Nephron progenitor cell (in vitro differentiated cells): ENCODE results near the gene POU5F1.
"Not testable (repeated sequence)": the region's sequence is repeated elsewhere in the genome, so short reads cannot be mapped to it uniquely, and the experiment has no call there.

Experiments
- DNase-seq: peaks from one replicate; pipeline ENCODE4 v3.0.0; 2021
- H3K27ac Mint-ChIP-seq: 2 replicates; pipeline ENCODE4 v1.8.0; 2021; ENCODE audit warnings: mild to moderate bottlenecking, moderate library complexity, mixed read lengths
- H3K27me3 Mint-ChIP-seq: 2 replicates; pipeline ENCODE4 v1.8.0; 2021; ENCODE audit warnings: mild to moderate bottlenecking, low read depth, mixed read lengths; ENCODE audit not compliant: poor library complexity
- H3K36me3 Mint-ChIP-seq: 2 replicates; pipeline ENCODE4 v1.8.0; 2021; ENCODE audit warnings: low read depth, mixed read lengths
- H3K4me1 Mint-ChIP-seq: 2 replicates; pipeline ENCODE4 v1.8.0; 2021; ENCODE audit warnings: mixed read lengths
- H3K4me3 Mint-ChIP-seq: 2 replicates; pipeline ENCODE4 v1.8.0; 2021; ENCODE audit warnings: mild to moderate bottlenecking, moderate library complexity, mixed read lengths
- H3K9me3 Mint-ChIP-seq: 2 replicates; pipeline ENCODE4 v1.8.0; 2021; ENCODE audit warnings: mild to moderate bottlenecking, moderate library complexity, mixed read lengths
- TF ChIP-seq, protein P1 (sequence below): fragments of 200-600 bp; sonication (generic); IDR thresholded peaks from 2 replicates; pipeline ENCODE4 v1.5.0; 2021; ENCODE audit warnings: antibody characterized with exemption

Gene POU5F1

DNA sequence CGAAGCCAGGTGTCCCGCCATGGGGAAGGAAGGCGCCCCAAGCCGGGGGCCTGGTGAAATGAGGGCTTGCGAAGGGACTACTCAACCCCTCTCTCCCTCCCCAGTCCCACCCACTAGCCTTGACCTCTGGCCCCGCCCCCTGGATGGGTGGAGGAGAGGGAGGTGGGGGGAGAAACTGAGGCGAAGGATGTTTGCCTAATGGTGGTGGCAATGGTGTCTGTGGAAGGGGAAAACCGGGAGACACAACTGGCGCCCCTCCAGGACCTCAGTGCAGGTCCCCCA lies at the start of gene POU5F1:
POU5F1 (minus strand) TSS at position 83 of the 282 bp plus-strand sequence; CDS start at position 21, 62 bp downstream.
- TF ChIP-seq, protein P1, sequence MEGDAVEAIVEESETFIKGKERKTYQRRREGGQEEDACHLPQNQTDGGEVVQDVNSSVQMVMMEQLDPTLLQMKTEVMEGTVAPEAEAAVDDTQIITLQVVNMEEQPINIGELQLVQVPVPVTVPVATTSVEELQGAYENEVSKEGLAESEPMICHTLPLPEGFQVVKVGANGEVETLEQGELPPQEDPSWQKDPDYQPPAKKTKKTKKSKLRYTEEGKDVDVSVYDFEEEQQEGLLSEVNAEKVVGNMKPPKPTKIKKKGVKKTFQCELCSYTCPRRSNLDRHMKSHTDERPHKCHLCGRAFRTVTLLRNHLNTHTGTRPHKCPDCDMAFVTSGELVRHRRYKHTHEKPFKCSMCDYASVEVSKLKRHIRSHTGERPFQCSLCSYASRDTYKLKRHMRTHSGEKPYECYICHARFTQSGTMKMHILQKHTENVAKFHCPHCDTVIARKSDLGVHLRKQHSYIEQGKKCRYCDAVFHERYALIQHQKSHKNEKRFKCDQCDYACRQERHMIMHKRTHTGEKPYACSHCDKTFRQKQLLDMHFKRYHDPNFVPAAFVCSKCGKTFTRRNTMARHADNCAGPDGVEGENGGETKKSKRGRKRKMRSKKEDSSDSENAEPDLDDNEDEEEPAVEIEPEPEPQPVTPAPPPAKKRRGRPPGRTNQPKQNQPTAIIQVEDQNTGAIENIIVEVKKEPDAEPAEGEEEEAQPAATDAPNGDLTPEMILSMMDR = no peak
- H3K9me3 Mint-ChIP-seq = peaks cover 3% of the 10 kb centered on the region
- H3K36me3 Mint-ChIP-seq = no peaks in the 10 kb centered on the region
- no peak for DNase-seq
- H3K4me1 Mint-ChIP-seq = peaks cover 28% of the 10 kb centered on the region
- no peak within 1 kb of the TSS for H3K4me3 Mint-ChIP-seq
- H3K27ac Mint-ChIP-seq = no peak within 1 kb of the TSS
- peaks cover 87% of the 10 kb centered on the region for H3K27me3 Mint-ChIP-seq

DNA sequence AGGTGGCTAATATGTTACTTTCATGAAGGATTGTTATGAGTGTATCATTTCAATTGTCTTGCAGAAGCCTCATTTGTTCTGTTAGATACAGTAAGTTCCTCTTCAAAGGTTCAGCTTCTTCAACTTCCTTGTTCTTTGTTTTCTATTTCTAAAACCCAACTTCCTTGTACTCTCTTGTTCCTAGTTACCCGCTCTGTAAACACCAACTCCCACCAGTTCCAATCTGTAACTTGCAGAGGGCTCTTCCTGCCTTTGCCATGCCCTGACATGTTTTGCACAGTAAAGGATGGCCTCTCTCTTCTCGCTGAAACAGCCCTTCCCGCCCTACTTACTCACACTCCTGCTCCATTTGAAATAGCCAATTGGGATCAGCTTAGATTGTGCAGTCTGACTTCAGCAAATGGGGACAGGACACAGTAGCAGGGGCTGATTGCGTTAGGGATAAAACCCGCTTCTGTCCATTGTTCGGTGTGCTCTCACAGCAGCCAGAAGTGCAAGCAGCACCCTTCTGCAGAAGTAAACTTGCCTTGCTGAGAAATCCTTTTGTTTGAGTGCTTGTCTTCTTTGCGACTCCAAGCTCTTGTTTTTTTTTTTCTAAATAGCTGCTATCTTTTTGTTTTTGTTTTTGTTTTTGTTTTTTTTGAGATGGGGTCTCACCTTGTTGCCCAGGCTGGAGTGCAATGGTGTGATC lies 45.9 kb upstream of the POU5F1 start:
- no peak for DNase-seq
- H3K36me3 Mint-ChIP-seq = no peaks in the 10 kb centered on the region
- H3K9me3 Mint-ChIP-seq = peaks cover 19% of the 10 kb centered on the region
- H3K27ac Mint-ChIP-seq = no peak overlapping the region
- H3K4me3 Mint-ChIP-seq = no peak overlapping the region
- H3K27me3 Mint-ChIP-seq = peaks cover 3% of the 10 kb centered on the region
- TF ChIP-seq, protein P1 = no peak
- peaks cover 5% of the 10 kb centered on the region for H3K4me1 Mint-ChIP-seq

DNA sequence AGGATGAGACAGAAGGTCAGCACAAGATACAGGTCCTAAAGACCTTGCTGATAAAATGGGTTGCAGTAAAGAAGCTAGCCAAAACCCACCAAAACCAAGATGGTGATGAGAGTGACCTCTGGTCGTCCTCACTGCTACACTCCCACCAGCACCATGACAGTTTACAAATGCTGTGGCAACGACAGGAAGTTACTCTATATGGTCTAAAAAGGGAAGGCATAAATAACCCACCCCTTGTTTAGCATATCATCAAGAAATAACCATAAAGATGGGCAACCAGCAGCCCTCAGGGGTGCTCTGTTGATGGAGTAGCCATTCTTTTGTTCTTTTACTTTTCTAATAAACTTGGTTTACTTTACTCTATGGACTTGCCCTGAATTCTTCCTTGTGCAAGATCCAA lies 44.7 kb upstream of the POU5F1 start:
- H3K36me3 Mint-ChIP-seq, H3K27ac Mint-ChIP-seq, H3K4me3 Mint-ChIP-seq, DNase-seq, H3K27me3 Mint-ChIP-seq, H3K4me1 Mint-ChIP-seq: not testable (repeated sequence)
- peaks cover 19% of the 10 kb centered on the region for H3K9me3 Mint-ChIP-seq

DNA sequence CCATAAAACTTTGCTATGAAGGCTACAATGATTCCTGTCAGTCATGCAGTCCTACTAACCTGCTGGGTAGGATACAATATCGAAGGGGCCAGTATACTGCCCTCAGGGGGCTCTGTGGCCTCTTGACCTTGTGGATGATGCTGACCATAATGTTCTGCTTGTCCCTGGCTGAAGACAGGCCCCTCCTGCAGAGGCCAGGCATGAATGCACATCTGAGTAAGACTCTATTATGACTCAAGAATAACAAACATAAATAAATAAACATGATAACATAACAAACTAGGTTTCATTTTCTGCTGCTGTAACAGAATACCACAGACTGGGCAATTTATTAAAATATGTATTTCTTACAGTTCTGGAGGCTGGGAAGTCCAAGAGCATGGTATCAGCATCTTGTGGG lies 44.0 kb upstream of the POU5F1 start:
- TF ChIP-seq, protein P1 = no peak
- H3K27me3 Mint-ChIP-seq = peaks cover 6% of the 10 kb centered on the region
- no peak overlapping the region for H3K4me3 Mint-ChIP-seq
- H3K9me3 Mint-ChIP-seq = peaks cover 19% of the 10 kb centered on the region
- H3K36me3 Mint-ChIP-seq = no peaks in the 10 kb centered on the region
- no peak for DNase-seq
- peaks cover 5% of the 10 kb centered on the region for H3K4me1 Mint-ChIP-seq
- H3K27ac Mint-ChIP-seq = no peak overlapping the region

DNA sequence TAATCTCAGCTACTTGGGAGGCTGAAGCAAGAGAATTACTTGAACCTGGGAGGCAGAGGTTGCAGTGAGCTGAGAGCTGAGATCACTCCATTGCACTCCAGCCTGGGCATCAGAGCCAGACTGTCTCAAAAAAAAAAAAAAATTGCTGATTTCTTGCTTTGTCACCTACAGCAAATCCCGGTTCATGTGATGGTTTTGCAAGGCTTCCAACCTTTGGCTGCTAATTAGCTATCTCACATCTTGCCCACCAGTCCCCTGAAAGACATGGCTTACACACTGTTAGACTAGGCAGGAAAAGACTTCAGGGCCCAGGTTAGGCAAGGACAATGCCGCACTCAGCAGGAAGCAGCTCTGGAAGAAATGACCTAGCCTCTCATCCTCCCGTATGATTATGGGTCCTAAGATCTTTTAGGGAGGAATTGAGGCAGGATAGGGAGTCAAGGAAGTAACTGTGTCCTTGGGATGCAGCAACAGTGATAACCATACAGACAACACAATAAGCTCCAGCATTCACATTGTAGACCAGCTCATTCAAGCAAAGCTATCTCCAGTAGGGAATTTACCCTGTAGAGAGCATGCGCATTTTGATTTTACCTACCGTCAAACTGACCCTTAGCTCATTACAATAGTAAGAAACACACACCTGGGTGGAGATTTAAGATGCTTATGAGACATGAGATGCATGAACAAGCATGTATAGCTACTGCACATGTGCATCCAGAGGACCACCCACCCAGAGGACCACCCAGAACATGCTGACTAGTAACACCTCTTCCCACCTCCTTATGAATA lies 40.5 kb upstream of the POU5F1 start:
- peaks cover 7% of the 10 kb centered on the region for H3K27me3 Mint-ChIP-seq
- H3K9me3 Mint-ChIP-seq = peaks cover 8% of the 10 kb centered on the region
- no peaks in the 10 kb centered on the region for H3K36me3 Mint-ChIP-seq
- no peak overlapping the region for H3K4me3 Mint-ChIP-seq
- TF ChIP-seq, protein P1 = no peak
- DNase-seq = no peak
- no peak overlapping the region for H3K27ac Mint-ChIP-seq
- peaks cover 8% of the 10 kb centered on the region for H3K4me1 Mint-ChIP-seq

DNA sequence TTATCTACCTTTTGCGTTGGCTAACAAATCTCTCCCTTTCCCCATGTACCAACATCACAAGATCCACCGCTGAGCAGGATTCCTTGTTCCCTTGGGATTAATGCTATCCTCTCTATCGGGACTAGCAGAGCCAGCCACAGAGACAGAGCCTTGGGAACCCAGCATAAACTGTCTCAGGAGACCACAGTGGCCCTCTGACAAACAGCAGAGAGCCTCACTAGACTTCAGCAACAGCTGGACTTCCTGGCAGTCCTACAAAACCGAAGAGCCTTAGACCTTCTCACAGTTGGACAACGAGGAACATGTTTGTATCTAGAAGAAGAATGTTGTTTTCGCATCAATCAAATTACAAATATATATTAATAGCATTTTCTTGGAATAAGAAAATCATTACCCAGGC lies 39.6 kb upstream of the POU5F1 start:
- TF ChIP-seq, protein P1 = no peak
- H3K4me3 Mint-ChIP-seq = no peak overlapping the region
- peaks cover 7% of the 10 kb centered on the region for H3K9me3 Mint-ChIP-seq
- no peak for DNase-seq
- H3K4me1 Mint-ChIP-seq = peaks cover 14% of the 10 kb centered on the region
- peaks cover 7% of the 10 kb centered on the region for H3K27me3 Mint-ChIP-seq
- no peak overlapping the region for H3K27ac Mint-ChIP-seq
- no peaks in the 10 kb centered on the region for H3K36me3 Mint-ChIP-seq
